ENCODE measurements around the gene FSD1. TPM values are rescaled to one million over a fixed set of nuclear protein-coding genes. Genes with fewer than 3 reads are reported as not detected.
A peak's percentile ranks its signal among the peaks of the same experiment; 100 is the strongest.

The FSD1 gene
- total RNA-seq, 2 experiments from 2014 or later = 19.8 to 23.2 TPM

GRCh38 chr19:4350111-4350510 is 45.7 kb downstream of the FSD1 start:
- Histone ChIP-seq H3K4me2 (ENCODE audit: low read length) (no peak overlapping the region), H3K79me2 (ENCODE audit: insufficient read depth, low read depth, low read length) (no peaks in the 10 kb centered on the region), H3K4me1 (ENCODE audit: insufficient read depth, low read length, poor library complexity, severe bottlenecking) (no peaks in the 10 kb centered on the region), H3K27ac (ENCODE audit: low read depth, low read length, poor library complexity, severe bottlenecking) (no peak overlapping the region), H4K20me1 (ENCODE audit: insufficient read depth, low read length) (no peaks in the 10 kb centered on the region), H3K36me3 (ENCODE audit: insufficient read depth, low read length) (peaks cover 13% of the 10 kb centered on the region; the same call in 1 of the 2 replicates), H3K4me3 (ENCODE audit: low read depth, low read length, poor library complexity, severe bottlenecking) (no peak overlapping the region), H3K9me2 (ENCODE audit: insufficient read depth, low read length) (no peaks in the 10 kb centered on the region), H2AFZ (ENCODE audit: low read length) (no peak overlapping the region), H3K9me3 (ENCODE audit: low read length) (no peaks in the 10 kb centered on the region)
- POLR2A ChIA-PET = no interaction called here
- DNase-seq (ENCODE audit: low spot score) = no peak
- TF ChIP-seq CTCF (conservative IDR thresholded peaks at IDR 0.05; ENCODE audit: low read length) = no peak
- TF ChIP-seq EZH2phosphoT487 (IDR thresholded peaks at IDR 0.05; ENCODE audit: borderline replicate concordance, low read depth, low read length) = no peak
- intact Hi-C loops (cut with micrococcal nuclease; ENCODE audit: unreplicated experiment) = no loop called here
- CTCF ChIA-PET (ENCODE audit: unreplicated experiment) = interaction anchor here (0.7 kb wide), 1 partner anchor 119 kb away, joined by 6 read pairs; no protein-coding TSS in a partner anchor
- BruUV-seq (replicated peaks) = no TSS peak

DNA sequence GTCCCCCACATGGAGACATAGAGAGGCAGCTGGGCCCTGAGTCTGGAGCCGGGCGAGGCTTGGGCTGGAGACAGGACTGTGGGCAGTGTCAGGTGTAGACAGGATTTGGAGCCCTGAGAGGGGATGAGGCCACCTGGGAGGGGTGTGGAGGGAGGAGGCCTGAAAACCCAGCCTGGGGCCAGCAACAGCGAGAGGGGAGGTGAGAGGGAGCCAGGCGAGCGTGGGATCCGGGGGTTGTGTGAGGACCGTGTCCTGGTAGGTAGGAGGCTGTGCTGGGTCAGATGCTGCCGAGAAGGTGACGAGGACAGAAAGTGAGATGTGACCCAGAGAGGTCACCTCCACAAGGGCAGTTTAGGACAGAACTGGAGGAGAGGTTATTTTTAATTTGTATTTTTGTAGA is 46.3 kb downstream of the FSD1 start:
- intact Hi-C loops (cut with micrococcal nuclease; ENCODE audit: unreplicated experiment) = no loop called here
- Histone ChIP-seq H3K4me3 (ENCODE audit: low read depth, low read length, poor library complexity, severe bottlenecking) (no peak overlapping the region), H2AFZ (ENCODE audit: low read length) (no peak overlapping the region), H3K79me2 (ENCODE audit: insufficient read depth, low read depth, low read length) (no peaks in the 10 kb centered on the region), H3K4me1 (ENCODE audit: insufficient read depth, low read length, poor library complexity, severe bottlenecking) (no peaks in the 10 kb centered on the region), H3K4me2 (ENCODE audit: low read length) (no peak overlapping the region), H3K27ac (ENCODE audit: low read depth, low read length, poor library complexity, severe bottlenecking) (no peak overlapping the region), H3K36me3 (ENCODE audit: insufficient read depth, low read length) (peaks cover 13% of the 10 kb centered on the region; the same call in 1 of the 2 replicates), H3K9me3 (ENCODE audit: low read length) (no peaks in the 10 kb centered on the region), H3K9me2 (ENCODE audit: insufficient read depth, low read length) (no peaks in the 10 kb centered on the region), H4K20me1 (ENCODE audit: insufficient read depth, low read length) (no peaks in the 10 kb centered on the region)
- no TSS peak for BruUV-seq (replicated peaks)
- CTCF ChIA-PET (ENCODE audit: unreplicated experiment) = no interaction called here
- DNase-seq (ENCODE audit: low spot score) = no peak
- POLR2A ChIA-PET = no interaction called here
- no peak for TF ChIP-seq CTCF (conservative IDR thresholded peaks at IDR 0.05; ENCODE audit: low read length)
- TF ChIP-seq EZH2phosphoT487 (IDR thresholded peaks at IDR 0.05; ENCODE audit: borderline replicate concordance, low read depth, low read length) = no peak

GRCh38 chr19:4352701-4353121 is 48.3 kb downstream of the FSD1 start:
- H3K36me3 ChIP-seq (ENCODE audit: insufficient read depth, low read length) = peaks cover 9% of the 10 kb centered on the region; the same call in 1 of the 2 replicates
- CTCF ChIA-PET (ENCODE audit: unreplicated experiment) = interaction anchor here (0.6 to 1.0 kb wide), 2 partner anchors 10 to 86 kb away, joined by 5 to 8 read pairs; partner anchors contain the start of gene MPND

More at GRCh38 chr19:4352701-4353121, 48.3 kb downstream of the FSD1 start:
- peak; percentile 84 for TF ChIP-seq CTCF (conservative IDR thresholded peaks at IDR 0.05; ENCODE audit: low read length)
- TF ChIP-seq EZH2phosphoT487 (IDR thresholded peaks at IDR 0.05; ENCODE audit: borderline replicate concordance, low read depth, low read length) = no peak
- H3K4me3 ChIP-seq (ENCODE audit: low read depth, low read length, poor library complexity, severe bottlenecking) = no peak overlapping the region
- no peak overlapping the region for H2AFZ ChIP-seq (ENCODE audit: low read length)
- DNase-seq (ENCODE audit: low spot score) = peak; percentile 65
- no TSS peak for BruUV-seq (replicated peaks)
- no peak overlapping the region for H3K4me2 ChIP-seq (ENCODE audit: low read length)
- intact Hi-C loops (cut with micrococcal nuclease; ENCODE audit: unreplicated experiment) = loop anchor here (1.0 kb wide), 1 partner anchor 85 kb away; no protein-coding TSS in a partner anchor
- no peak overlapping the region for H3K27ac ChIP-seq (ENCODE audit: low read depth, low read length, poor library complexity, severe bottlenecking)
- no peaks in the 10 kb centered on the region for H4K20me1 ChIP-seq (ENCODE audit: insufficient read depth, low read length)
- no peaks in the 10 kb centered on the region for H3K9me2 ChIP-seq (ENCODE audit: insufficient read depth, low read length)
- no peaks in the 10 kb centered on the region for H3K79me2 ChIP-seq (ENCODE audit: insufficient read depth, low read depth, low read length)
- no peaks in the 10 kb centered on the region for H3K4me1 ChIP-seq (ENCODE audit: insufficient read depth, low read length, poor library complexity, severe bottlenecking)
- no peaks in the 10 kb centered on the region for H3K9me3 ChIP-seq (ENCODE audit: low read length)
- POLR2A ChIA-PET = interaction anchor here (1.5 kb wide), 1 partner anchor 86 kb away, joined by 3 read pairs; no protein-coding TSS in a partner anchor

Data from OCI-LY7 (cell line).